Measurements from ENCODE around the gene TIAM1. TPM values are rescaled to one million over a fixed set of nuclear protein-coding genes. Genes with fewer than 3 reads are reported as not detected.

TIAM1 gene
- total RNA-seq, 4 donors from 2014 or later: 51.0 to 105 (median 85.6) TPM

DNA sequence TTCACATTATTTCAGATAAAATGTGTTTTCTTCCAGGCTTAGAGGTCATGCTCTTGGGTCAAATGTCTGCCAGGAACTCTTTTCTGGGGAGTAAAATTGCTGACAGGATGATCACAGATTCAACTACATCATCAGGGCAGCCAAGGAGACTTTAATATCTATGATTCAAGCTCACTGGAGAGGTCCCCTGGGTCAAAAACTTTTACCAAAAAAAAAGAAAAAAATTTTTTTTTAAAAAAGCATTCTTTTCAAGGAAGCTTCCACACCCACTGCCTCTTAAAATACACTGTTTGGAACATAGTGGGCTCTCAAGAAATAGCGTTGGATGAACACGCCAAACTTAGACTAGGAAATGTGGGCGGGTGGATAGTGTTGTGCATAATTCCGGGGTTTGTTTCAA is 81.3 kb downstream of the TIAM1 start:
- Histone ChIP-seq H3K36me3 (peaks cover 0 to 18% (median 0%) of the 10 kb centered on the region in 3 donors), H3K4me3 (no peak overlapping the region), H3K9me3 (no peaks in the 10 kb centered on the region), H3K27me3 (no peaks in the 10 kb centered on the region), H3K27ac (no peak overlapping the region), H3K4me1 (no peaks in the 10 kb centered on the region)
- no peak for DNase-seq
- 90 to 94% methylated on average over 4 of the region's 4 CpGs for WGBS, 2 donors
- TF ChIP-seq, protein P1, sequence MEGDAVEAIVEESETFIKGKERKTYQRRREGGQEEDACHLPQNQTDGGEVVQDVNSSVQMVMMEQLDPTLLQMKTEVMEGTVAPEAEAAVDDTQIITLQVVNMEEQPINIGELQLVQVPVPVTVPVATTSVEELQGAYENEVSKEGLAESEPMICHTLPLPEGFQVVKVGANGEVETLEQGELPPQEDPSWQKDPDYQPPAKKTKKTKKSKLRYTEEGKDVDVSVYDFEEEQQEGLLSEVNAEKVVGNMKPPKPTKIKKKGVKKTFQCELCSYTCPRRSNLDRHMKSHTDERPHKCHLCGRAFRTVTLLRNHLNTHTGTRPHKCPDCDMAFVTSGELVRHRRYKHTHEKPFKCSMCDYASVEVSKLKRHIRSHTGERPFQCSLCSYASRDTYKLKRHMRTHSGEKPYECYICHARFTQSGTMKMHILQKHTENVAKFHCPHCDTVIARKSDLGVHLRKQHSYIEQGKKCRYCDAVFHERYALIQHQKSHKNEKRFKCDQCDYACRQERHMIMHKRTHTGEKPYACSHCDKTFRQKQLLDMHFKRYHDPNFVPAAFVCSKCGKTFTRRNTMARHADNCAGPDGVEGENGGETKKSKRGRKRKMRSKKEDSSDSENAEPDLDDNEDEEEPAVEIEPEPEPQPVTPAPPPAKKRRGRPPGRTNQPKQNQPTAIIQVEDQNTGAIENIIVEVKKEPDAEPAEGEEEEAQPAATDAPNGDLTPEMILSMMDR (IDR thresholded peaks at IDR 0.05): no peak
- no peak for TF ChIP-seq POLR2A (IDR thresholded peaks at IDR 0.05)
- intact Hi-C loops (cut with DNase I): no loop called here

DNA sequence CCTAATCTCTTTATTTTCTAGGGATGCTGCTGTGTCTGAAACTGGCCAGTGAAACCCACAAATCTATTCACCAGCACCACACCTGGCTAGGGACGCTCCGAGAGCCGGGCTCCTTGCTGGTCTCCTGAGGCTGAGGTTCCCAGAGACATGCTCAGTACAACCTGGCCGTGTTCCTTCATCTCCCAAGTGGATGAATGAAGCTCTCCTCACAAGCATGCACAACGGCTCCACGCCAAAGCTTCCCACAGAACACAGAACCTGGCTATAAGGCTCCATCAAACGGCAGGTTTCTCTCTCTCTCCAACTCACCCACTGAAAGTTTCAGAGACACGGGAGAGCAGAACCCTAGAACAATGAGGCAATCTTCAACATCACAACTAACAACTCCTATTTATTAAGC is 82.3 kb downstream of the TIAM1 start:
- H3K27me3 ChIP-seq: no peaks in the 10 kb centered on the region
- TF ChIP-seq POLR2A (IDR thresholded peaks at IDR 0.05): no peak
- TF ChIP-seq, protein P1 (IDR thresholded peaks at IDR 0.05): no peak
- no peaks in the 10 kb centered on the region for H3K9me3 ChIP-seq
- H3K4me3 ChIP-seq: no peak overlapping the region
- no peak for DNase-seq
- intact Hi-C loops (cut with DNase I): no loop called here
- no peak overlapping the region for H3K27ac ChIP-seq
- whole genome bisulfite sequencing, 2 donors: 88% methylated on average over 8 of the region's 8 CpGs
- no peaks in the 10 kb centered on the region for H3K4me1 ChIP-seq
- peaks cover 0 to 17% (median 0%) of the 10 kb centered on the region in 3 donors for H3K36me3 ChIP-seq

DNA sequence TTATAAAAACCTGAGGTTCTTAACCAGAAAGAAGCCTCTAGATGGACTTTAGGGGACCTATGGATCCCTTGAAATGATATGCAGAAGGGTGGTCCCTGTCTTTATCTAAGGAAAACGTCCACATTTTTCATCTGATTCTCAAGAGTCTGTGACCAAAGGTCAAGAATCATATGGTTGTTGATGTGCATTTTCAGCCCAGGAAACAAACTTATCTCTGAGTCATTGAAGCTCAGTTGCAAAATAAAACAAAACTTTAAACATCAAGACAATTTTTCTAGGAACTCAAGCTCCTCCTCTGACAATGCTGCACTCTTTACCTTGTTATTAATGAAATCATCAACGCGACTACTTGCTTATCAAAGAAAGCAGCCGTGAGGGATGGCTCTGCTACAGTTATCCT is 83.3 kb downstream of the TIAM1 start:
- Histone ChIP-seq H3K4me3 (no peak overlapping the region), H3K36me3 (peaks cover 0 to 8% (median 0%) of the 10 kb centered on the region in 3 donors), H3K27me3 (no peaks in the 10 kb centered on the region), H3K9me3 (no peaks in the 10 kb centered on the region), H3K4me1 (no peaks in the 10 kb centered on the region), H3K27ac (no peak overlapping the region)
- WGBS, 2 donors: 63 to 73% methylated on average over 4 of the region's 4 CpGs
- intact Hi-C loops (cut with DNase I): no loop called here
- no peak for DNase-seq
- TF ChIP-seq, protein P1 (IDR thresholded peaks at IDR 0.05): no peak
- no peak for TF ChIP-seq POLR2A (IDR thresholded peaks at IDR 0.05)

DNA sequence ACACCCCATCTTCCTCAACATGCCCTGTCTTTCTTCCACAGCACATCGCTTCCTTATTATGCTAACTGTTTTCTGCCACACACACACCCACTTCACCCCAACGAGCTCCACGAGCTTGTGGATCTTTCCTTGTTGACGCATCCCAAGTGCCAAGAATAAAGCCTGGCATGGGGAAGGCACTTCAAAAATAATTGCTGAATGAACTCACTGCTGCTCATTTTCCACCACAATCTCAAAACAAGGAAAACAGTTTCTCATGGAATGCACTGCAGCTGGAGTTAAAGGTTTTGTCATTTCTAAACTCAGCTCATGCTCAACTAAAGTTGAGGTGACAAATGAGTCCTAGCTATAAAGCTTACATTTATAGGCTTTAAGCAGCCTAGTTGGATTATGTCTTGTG is 86.0 kb downstream of the TIAM1 start:
- TF ChIP-seq, protein P1 (IDR thresholded peaks at IDR 0.05): no peak
- TF ChIP-seq POLR2A (IDR thresholded peaks at IDR 0.05): no peak
- 81 to 89% methylated on average over 4 of the region's 4 CpGs for WGBS, 2 donors
- Histone ChIP-seq H3K4me1 (no peaks in the 10 kb centered on the region), H3K36me3 (no peaks in the 10 kb centered on the region), H3K27ac (no peak overlapping the region), H3K27me3 (no peaks in the 10 kb centered on the region), H3K4me3 (no peak overlapping the region), H3K9me3 (no peaks in the 10 kb centered on the region)
- intact Hi-C loops (cut with DNase I): no loop called here
- DNase-seq: no peak

DNA sequence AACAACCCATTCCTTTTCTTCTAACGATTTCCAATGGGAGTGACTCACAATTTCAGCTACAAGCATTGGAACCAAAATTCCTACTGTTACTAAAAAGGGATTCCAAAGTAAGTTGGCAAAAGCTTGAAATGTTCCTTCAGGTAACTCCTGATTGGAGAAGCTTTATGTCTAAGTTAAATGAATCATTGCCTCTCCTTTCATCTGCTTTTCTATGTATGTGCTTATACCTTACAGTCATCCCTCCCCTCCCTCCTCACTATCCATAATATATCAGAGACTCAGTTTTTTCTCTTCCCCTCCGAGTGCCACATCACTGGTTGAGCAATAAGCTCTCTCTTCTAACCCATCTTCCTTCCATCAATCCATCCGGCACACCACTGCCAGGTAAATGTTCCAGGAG is 86.8 kb downstream of the TIAM1 start:
- Histone ChIP-seq H3K36me3 (peaks cover 0 to 8% (median 0%) of the 10 kb centered on the region in 3 donors), H3K27me3 (no peaks in the 10 kb centered on the region), H3K9me3 (no peaks in the 10 kb centered on the region), H3K4me3 (no peak overlapping the region), H3K27ac (no peak overlapping the region), H3K4me1 (no peaks in the 10 kb centered on the region)
- DNase-seq: no peak
- TF ChIP-seq, protein P1 (IDR thresholded peaks at IDR 0.05): no peak
- TF ChIP-seq POLR2A (IDR thresholded peaks at IDR 0.05): no peak
- intact Hi-C loops (cut with DNase I): no loop called here
- WGBS, 2 donors: 42 to 54% methylated on average over 3 of the region's 3 CpGs
